DOHH2 (cell line): ENCODE results near the gene SMARCB1.

Experiments used
- EZH2phosphoT487 ChIP-seq: fragments of 200-600 bp; sonication (generic); IDR thresholded peaks from 2 replicates; pipeline ENCODE4 v1.6.1; 2017; ENCODE audit warnings: borderline replicate concordance, mild to moderate bottlenecking, antibody characterized with exemption, low read length, moderate library complexity, mixed read lengths
- TF ChIP-seq, protein P1 (sequence below): fragments of 200-600 bp; sonication (generic); IDR thresholded peaks from one replicate; pipeline ENCODE4 v1.5.1; 2014; ENCODE audit warnings: antibody characterized with exemption, mild to moderate bottlenecking, low read depth, low read length; ENCODE audit not compliant: poor library complexity, severe bottlenecking

DNA sequence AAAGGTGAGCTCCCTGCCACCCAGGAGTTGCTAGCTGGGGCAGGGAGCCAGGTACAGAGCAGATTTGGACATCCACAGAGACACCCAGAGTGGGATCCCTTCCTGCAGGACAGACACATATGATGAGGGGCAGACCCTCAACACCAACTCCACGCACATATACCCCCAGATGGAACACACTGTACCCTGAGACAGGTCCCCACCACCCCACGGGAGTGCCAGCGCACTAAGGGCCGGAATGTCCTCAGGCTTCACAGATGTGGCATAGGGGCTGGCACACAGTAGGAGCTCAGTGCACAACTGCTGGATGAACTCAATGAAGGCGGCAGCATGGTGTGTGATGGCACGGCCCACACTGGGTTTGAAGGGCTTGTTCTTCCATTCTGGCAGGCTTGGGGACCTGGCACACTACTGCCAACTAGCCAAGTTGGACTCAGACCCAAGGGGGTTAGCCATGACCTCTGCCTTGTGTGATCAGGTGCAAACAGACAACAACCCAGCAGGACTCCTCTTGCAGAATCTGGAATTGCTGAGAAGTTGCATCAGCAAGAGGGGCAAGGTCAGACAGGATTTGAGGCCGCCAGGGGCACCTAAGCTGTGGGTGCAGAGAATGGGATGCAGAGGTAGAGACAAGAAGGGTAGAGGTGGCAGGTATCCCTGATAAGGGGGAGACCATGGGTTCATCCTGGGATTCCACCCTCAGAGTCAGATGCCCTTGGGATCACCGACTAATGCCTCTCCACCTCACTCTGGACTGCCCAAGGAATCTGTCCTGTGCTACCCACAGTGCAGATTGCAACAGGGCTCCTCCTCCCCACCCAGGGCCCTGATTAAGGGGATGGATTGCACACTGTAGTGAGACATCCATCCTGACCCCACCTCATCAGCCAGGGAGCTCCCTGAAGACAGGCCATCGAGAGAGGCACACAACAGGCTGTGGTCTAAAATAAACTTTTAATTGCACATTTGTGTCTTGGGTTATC, 21.6 kb upstream of the SMARCB1 start:
- no peak for TF ChIP-seq EZH2phosphoT487
- TF ChIP-seq, protein P1, sequence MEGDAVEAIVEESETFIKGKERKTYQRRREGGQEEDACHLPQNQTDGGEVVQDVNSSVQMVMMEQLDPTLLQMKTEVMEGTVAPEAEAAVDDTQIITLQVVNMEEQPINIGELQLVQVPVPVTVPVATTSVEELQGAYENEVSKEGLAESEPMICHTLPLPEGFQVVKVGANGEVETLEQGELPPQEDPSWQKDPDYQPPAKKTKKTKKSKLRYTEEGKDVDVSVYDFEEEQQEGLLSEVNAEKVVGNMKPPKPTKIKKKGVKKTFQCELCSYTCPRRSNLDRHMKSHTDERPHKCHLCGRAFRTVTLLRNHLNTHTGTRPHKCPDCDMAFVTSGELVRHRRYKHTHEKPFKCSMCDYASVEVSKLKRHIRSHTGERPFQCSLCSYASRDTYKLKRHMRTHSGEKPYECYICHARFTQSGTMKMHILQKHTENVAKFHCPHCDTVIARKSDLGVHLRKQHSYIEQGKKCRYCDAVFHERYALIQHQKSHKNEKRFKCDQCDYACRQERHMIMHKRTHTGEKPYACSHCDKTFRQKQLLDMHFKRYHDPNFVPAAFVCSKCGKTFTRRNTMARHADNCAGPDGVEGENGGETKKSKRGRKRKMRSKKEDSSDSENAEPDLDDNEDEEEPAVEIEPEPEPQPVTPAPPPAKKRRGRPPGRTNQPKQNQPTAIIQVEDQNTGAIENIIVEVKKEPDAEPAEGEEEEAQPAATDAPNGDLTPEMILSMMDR, result no peak
